MCF 10A (cell line): ENCODE results near the gene ZNF532. TPM values are rescaled to one million over a fixed set of nuclear protein-coding genes. Genes with fewer than 3 reads are reported as not detected.

Experiments used
- BruUV-seq: library from RNA; stranded (reverse); fragments of 400-500 nt; replicated peaks from 2 replicates; lab custom pipeline; 2021; lab: Mats Ljungman, UMichigan
- CTCF ChIA-PET: fragments of 300-600 bp; sonication (Branson Sonifier 250); formaldehyde crosslinking; extraction: SDS; loops from one replicate; lab custom pipeline; 2021; ENCODE audit warnings: antibody characterized with exemption, inconsistent platforms; lab: Yijun Ruan, JAX
- POLR2A ChIA-PET: fragments of 300-600, 350-650 bp; sonication (Branson Sonifier 250); formaldehyde crosslinking; extraction: SDS; loops from one replicate; lab custom pipeline; 2020; ENCODE audit warnings: antibody characterized with exemption, inconsistent platforms; lab: Yijun Ruan, JAX
- DNase-seq: peaks from one replicate; pipeline ENCODE4 v3.0.0-alpha.2; 2018; ENCODE audit not compliant: unreplicated experiment
- H3K27ac Mint-ChIP-seq: one replicate; pipeline ENCODE4 v1.8.0; 2022; ENCODE audit warnings: mild to moderate bottlenecking, low read depth, mixed read lengths; ENCODE audit not compliant: unreplicated experiment
- H3K27me3 Mint-ChIP-seq: one replicate; pipeline ENCODE4 v1.8.0; 2022; ENCODE audit warnings: mixed read lengths; ENCODE audit not compliant: insufficient read depth, unreplicated experiment
- H3K36me3 Mint-ChIP-seq: one replicate; pipeline ENCODE4 v1.8.0; 2022; ENCODE audit warnings: mild to moderate bottlenecking, moderate library complexity, mixed read lengths; ENCODE audit not compliant: insufficient read depth, unreplicated experiment
- H3K4me1 Mint-ChIP-seq: one replicate; pipeline ENCODE4 v1.8.0; 2022; ENCODE audit warnings: mixed read lengths; ENCODE audit not compliant: insufficient read depth, unreplicated experiment
- H3K4me3 Mint-ChIP-seq: one replicate; pipeline ENCODE4 v1.8.0; 2022; ENCODE audit warnings: mild to moderate bottlenecking, moderate library complexity, mixed read lengths; ENCODE audit not compliant: unreplicated experiment
- H3K9me3 Mint-ChIP-seq: one replicate; pipeline ENCODE4 v1.8.0; 2022; ENCODE audit warnings: mixed read lengths; ENCODE audit not compliant: unreplicated experiment
- intact Hi-C: fragments of 100-400 bp; cut with micrococcal nuclease; formaldehyde crosslinking; loops from 2 replicates; pipeline ENCODE4 v1.14.1; 2022
- total RNA-seq: library from RNA; stranded (reverse); gene quantifications from 2 replicates; pipeline ENCODE4 v1.2.3, GENCODE V29; 2022
- TF ChIP-seq, protein P1 (sequence below): fragments of 200-600 bp; IDR thresholded peaks from one replicate; pipeline ENCODE4 v1.8.0; 2022; ENCODE audit warnings: antibody characterized with exemption, mild to moderate bottlenecking; ENCODE audit not compliant: unreplicated experiment

Gene ZNF532
- total RNA-seq, 1 experiment from 2014 or later: 64.1 TPM

DNA sequence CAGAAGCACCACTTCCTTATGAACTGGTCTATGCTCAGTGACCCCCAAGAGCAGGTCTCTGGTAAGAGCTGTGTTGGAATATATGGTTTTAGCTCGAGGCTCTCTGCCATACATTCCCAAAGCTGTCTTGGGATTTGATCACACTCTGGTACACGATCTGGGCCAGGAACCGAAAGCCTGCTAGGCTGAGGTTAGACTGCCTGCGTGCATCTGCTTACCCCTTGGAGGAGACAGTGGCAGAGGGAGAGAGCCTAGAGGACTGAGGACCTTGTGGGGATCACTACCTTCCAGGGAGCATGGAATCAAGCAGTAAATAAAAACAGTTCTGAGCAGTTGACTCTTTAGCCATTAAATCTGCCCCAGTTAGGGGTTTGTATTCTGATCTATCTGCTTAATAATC is 63.7 kb downstream of the ZNF532 start:
- peaks cover 16% of the 10 kb centered on the region for H3K36me3 Mint-ChIP-seq
- H3K27me3 Mint-ChIP-seq: no peaks in the 10 kb centered on the region
- TF ChIP-seq, protein P1, sequence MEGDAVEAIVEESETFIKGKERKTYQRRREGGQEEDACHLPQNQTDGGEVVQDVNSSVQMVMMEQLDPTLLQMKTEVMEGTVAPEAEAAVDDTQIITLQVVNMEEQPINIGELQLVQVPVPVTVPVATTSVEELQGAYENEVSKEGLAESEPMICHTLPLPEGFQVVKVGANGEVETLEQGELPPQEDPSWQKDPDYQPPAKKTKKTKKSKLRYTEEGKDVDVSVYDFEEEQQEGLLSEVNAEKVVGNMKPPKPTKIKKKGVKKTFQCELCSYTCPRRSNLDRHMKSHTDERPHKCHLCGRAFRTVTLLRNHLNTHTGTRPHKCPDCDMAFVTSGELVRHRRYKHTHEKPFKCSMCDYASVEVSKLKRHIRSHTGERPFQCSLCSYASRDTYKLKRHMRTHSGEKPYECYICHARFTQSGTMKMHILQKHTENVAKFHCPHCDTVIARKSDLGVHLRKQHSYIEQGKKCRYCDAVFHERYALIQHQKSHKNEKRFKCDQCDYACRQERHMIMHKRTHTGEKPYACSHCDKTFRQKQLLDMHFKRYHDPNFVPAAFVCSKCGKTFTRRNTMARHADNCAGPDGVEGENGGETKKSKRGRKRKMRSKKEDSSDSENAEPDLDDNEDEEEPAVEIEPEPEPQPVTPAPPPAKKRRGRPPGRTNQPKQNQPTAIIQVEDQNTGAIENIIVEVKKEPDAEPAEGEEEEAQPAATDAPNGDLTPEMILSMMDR: no peak
- no peak overlapping the region for H3K4me3 Mint-ChIP-seq
- no peak for DNase-seq
- POLR2A ChIA-PET: interaction anchor here (1.2 kb wide), 1 partner anchor 150 kb away, joined by 3 read pairs; no protein-coding TSS in a partner anchor
- CTCF ChIA-PET: interaction anchor here (0.6 kb wide), 1 partner anchor 146 kb away, joined by 4 read pairs; no protein-coding TSS in a partner anchor
- H3K4me1 Mint-ChIP-seq: peaks cover 5% of the 10 kb centered on the region
- H3K9me3 Mint-ChIP-seq: no peaks in the 10 kb centered on the region
- no TSS peak for BruUV-seq
- intact Hi-C loops: no loop called here
- H3K27ac Mint-ChIP-seq: peak overlapping the region; percentile 54

DNA sequence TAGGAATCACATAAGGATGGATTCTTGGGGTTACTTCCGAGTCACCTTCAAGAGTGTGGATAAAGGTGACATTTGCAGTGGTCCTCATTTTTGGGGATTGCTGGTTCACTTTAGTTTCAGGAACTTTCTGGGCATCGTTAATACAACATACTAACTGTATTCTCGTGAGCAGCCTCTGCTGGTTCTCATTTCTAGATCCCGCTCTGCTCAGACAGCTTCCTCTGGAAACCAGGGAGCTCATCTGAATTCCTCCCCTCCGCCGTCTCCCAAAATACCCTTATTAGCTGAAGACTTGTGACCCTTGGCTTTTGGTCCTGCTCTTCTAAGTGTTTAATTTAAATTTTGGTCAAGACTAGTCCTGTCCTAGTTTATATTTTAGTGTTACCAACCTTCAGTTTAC is 64.5 kb downstream of the ZNF532 start:
- no peak overlapping the region for H3K27ac Mint-ChIP-seq
- peaks cover 5% of the 10 kb centered on the region for H3K4me1 Mint-ChIP-seq
- CTCF ChIA-PET: interaction anchor here (0.5 kb wide), 1 partner anchor 145 kb away, joined by 3 read pairs; no protein-coding TSS in a partner anchor
- peaks cover 13% of the 10 kb centered on the region for H3K36me3 Mint-ChIP-seq
- H3K27me3 Mint-ChIP-seq: no peaks in the 10 kb centered on the region
- TF ChIP-seq, protein P1: no peak
- no TSS peak for BruUV-seq
- DNase-seq: no peak
- POLR2A ChIA-PET: interaction anchor here (1.2 kb wide), 1 partner anchor 151 kb away, joined by 3 read pairs; no protein-coding TSS in a partner anchor
- intact Hi-C loops: no loop called here
- no peaks in the 10 kb centered on the region for H3K9me3 Mint-ChIP-seq
- no peak overlapping the region for H3K4me3 Mint-ChIP-seq

DNA sequence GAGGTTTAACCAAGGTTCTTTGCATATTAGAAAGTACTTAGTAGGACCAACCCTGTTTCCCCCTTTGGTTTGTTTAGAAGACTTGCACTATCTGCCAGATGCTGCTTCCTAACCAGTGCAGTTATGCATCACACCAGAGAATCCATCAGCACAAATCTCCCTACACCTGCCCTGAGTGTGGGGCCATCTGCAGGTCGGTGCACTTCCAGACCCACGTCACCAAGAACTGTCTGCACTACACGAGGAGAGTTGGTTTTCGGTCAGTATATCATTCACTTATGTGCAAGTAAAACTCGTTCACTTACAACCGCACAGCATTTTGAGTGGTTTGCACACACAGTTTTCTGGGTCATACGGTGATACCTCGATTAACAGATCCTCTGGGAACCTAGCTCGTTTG is 69.7 kb downstream of the ZNF532 start:
- ChIA-PET CTCF (no interaction called here), POLR2A (no interaction called here)
- BruUV-seq: no TSS peak
- Mint-ChIP-seq H3K9me3 (no peaks in the 10 kb centered on the region), H3K36me3 (peaks cover 14% of the 10 kb centered on the region), H3K27ac (no peak overlapping the region), H3K4me1 (peaks cover 6% of the 10 kb centered on the region), H3K27me3 (no peaks in the 10 kb centered on the region), H3K4me3 (no peak overlapping the region)
- intact Hi-C loops: no loop called here
- TF ChIP-seq, protein P1: no peak
- no peak for DNase-seq

DNA sequence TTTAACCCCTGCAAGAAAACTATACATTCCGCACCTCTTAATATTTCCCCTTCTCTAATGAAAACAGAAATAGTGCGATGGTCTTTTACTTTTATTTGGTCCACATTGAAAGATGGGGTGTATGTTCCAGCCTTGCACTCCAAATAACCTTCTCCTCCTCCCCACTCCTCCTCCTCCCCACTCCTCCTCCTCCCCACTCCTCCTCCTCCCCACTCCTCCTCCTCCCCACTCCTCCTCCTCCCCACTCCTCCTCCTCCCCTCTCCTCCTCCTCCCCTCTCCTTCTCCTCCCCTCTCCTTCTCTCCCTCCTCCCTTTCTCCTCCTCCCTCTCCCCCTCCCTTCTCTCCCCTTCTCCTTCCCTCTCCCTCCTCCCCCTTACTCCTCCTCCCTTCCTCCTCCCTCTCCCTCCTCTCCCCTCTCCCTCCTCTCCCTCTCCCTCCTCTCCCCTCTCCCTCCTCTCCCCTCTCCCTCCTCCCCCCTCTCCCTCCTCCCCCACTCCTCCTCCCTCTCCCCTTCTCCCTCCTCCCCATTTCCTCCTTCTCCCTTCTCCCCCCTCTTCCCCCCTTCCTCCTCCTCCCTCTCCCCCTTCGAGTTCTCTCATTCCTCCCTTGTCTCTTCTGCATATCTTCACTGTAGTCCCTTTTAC is 70.4 kb downstream of the ZNF532 start:
- ChIA-PET POLR2A (no interaction called here), CTCF (interaction anchor here (0.7 kb wide), 1 partner anchor 50 kb away, joined by 3 read pairs; no protein-coding TSS in a partner anchor)
- TF ChIP-seq, protein P1: no peak
- Mint-ChIP-seq H3K4me3 (no peak overlapping the region), H3K4me1 (peaks cover 6% of the 10 kb centered on the region), H3K27me3 (no peaks in the 10 kb centered on the region), H3K36me3 (peaks cover 14% of the 10 kb centered on the region), H3K9me3 (no peaks in the 10 kb centered on the region), H3K27ac (no peak overlapping the region)
- no peak for DNase-seq
- intact Hi-C loops: no loop called here
- BruUV-seq: no TSS peak
